Mesendoderm (in vitro differentiated cells): ENCODE results near the gene PRLH.

Experiments
- DNase-seq: peaks from one replicate; pipeline ENCODE4 v3.0.0; 2013
- H2AK5ac ChIP-seq: 2 replicates; pipeline ENCODE4 v1.6.1; 2013; ENCODE audit warnings: low read length, inconsistent platforms
- H2BK120ac ChIP-seq: 2 replicates; pipeline ENCODE4 v1.6.1; 2013; ENCODE audit warnings: low read depth, mild to moderate bottlenecking, low read length, moderate library complexity, mixed read lengths
- H2BK15ac ChIP-seq: replicated peaks from 2 replicates; pipeline ENCODE4 v1.6.1; 2013; ENCODE audit warnings: low read depth, mild to moderate bottlenecking, moderate library complexity
- H2BK5ac ChIP-seq: 2 replicates; pipeline ENCODE4 v1.6.1; 2013; ENCODE audit warnings: low read length, inconsistent platforms
- H3K18ac ChIP-seq: 2 replicates; pipeline ENCODE4 v1.6.1; 2013; ENCODE audit warnings: mild to moderate bottlenecking, low read length, mixed read lengths
- H3K23ac ChIP-seq: one replicate; pipeline ENCODE4 v1.6.1; 2013; ENCODE audit warnings: low read length
- H3K27ac ChIP-seq: 2 replicates; pipeline ENCODE4 v1.5.1; 2013; ENCODE audit warnings: low read depth, mild to moderate bottlenecking, inconsistent platforms, low read length, moderate library complexity
- H3K27me3 ChIP-seq: 2 replicates; pipeline ENCODE4 v1.6.1; 2013; ENCODE audit warnings: low read length, control low read depth, mild to moderate bottlenecking, inconsistent platforms; ENCODE audit not compliant: insufficient read depth, poor library complexity
- H3K36me3 ChIP-seq: 2 replicates; pipeline ENCODE4 v1.6.1; 2013; ENCODE audit warnings: low read length, inconsistent platforms; ENCODE audit not compliant: control insufficient read depth, insufficient read depth
- H3K4ac ChIP-seq: one replicate; pipeline ENCODE4 v1.6.1; 2013; ENCODE audit warnings: low read depth, mild to moderate bottlenecking, low read length, moderate library complexity
- H3K4me1 ChIP-seq: 2 replicates; pipeline ENCODE4 v1.6.1; 2013; ENCODE audit warnings: low read depth, low read length, inconsistent platforms; ENCODE audit not compliant: control insufficient read depth
- H3K4me2 ChIP-seq: 2 replicates; pipeline ENCODE4 v1.6.1; 2013; ENCODE audit warnings: low read length
- H3K4me3 ChIP-seq: 2 replicates; pipeline ENCODE4 v1.5.1; 2013; ENCODE audit warnings: mild to moderate bottlenecking, low read length
- H3K56ac ChIP-seq: one replicate; pipeline ENCODE4 v1.6.1; 2013; ENCODE audit warnings: low read length
- H3K79me1 ChIP-seq: 2 replicates; pipeline ENCODE4 v1.6.1; 2013; ENCODE audit warnings: low read length, inconsistent platforms
- H3K79me2 ChIP-seq: 2 replicates; pipeline ENCODE4 v1.6.1; 2013; ENCODE audit warnings: mild to moderate bottlenecking, low read length; ENCODE audit not compliant: control insufficient read depth, insufficient read depth
- H3K9ac ChIP-seq: 2 replicates; pipeline ENCODE4 v1.6.1; 2013; ENCODE audit warnings: low read length, inconsistent platforms
- H4K5ac ChIP-seq: one replicate; pipeline ENCODE4 v1.6.1; 2013; ENCODE audit warnings: low read length
- H4K8ac ChIP-seq: one replicate; pipeline ENCODE4 v1.6.1; 2013; ENCODE audit warnings: low read depth, mild to moderate bottlenecking, control low read depth, low read length, moderate library complexity
- WGBS: extraction: QIAGEN DNeasy Blood & Tissue Kit; methylation state at CpG from one replicate; pipeline ENCODE4 v1.1.7; 2013; ENCODE audit warnings: low lambda C conversion rate, missing lambda C conversion rate; ENCODE audit not compliant: insufficient coverage; ENCODE audit errors: extremely low coverage; 5-methylcytosine and 5-hydroxymethylcytosine counted together

Gene PRLH

DNA sequence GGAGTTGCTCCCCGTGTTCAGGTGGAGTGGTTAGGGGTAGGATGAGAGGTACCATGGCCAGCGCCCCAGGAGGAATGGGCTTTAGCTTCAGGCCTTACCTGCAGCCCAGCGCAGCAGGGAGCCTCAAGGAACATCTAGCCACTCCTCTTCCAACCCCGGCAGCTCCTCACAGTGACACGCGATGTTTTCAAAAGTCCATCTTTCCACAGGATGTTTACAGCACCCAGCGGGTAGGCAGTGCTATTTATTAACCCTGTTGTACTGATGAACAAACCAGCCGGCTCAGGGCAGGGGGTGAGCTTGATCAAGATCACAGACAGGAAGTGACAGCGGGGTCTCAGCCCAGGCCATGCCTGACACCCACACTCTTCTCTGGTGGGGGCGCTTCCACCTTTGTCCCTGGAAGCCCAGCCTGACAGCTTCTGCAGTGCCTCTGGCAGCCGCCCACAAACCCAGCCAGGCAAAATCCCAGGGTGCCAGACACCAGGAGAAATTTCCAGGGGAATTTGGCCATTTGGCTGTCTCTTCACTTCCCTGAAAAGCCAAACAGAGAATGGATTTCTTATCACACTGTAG is 18.4 kb upstream of the PRLH start:
- Histone ChIP-seq H2BK120ac (no peak overlapping the region), H4K5ac (no peak overlapping the region), H3K4ac (no peak overlapping the region), H3K4me2 (no peak overlapping the region), H2AK5ac (no peak overlapping the region), H3K27ac (no peak overlapping the region), H3K23ac (no peak overlapping the region), H3K36me3 (no peaks in the 10 kb centered on the region), H3K18ac (no peak overlapping the region), H2BK5ac (no peak overlapping the region), H3K9ac (no peak overlapping the region), H3K79me2 (no peaks in the 10 kb centered on the region), H4K8ac (no peak overlapping the region), H3K56ac (no peak overlapping the region), H3K79me1 (no peaks in the 10 kb centered on the region), H3K4me1 (peaks cover 6% of the 10 kb centered on the region), H3K27me3 (no peaks in the 10 kb centered on the region), H2BK15ac (no peak overlapping the region), H3K4me3 (no peak overlapping the region)
- WGBS: no CpG with 5 or more reads among the region's 11 CpGs
- peak; percentile 81 for DNase-seq

DNA sequence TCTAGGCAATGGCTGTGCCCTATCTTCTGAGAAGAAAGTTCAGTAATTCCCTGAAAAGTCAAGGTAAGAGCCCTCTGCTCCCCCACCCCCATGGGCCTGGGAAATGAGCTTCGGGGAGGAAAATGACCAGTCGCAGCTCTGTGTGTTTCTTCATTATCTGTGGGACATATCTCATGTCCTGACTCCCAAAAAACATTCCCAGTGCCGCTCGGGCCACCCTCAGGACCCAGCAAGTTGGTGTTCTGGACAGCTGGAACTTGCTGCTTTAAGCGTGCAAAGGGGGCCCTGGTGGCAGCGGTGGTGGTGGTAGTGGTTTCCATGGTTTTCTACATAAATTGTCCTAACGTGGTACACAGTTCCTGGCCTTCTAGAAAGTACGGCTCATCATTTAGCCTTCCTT is 17.2 kb upstream of the PRLH start:
- Histone ChIP-seq H3K36me3 (peaks cover 2% of the 10 kb centered on the region), H2BK5ac (peak overlapping the region; percentile 40), H2AK5ac (no peak overlapping the region), H3K4me1 (peaks cover 6% of the 10 kb centered on the region), H3K4me2 (no peak overlapping the region), H4K5ac (no peak overlapping the region), H2BK15ac (no peak overlapping the region), H3K9ac (no peak overlapping the region), H3K27me3 (no peaks in the 10 kb centered on the region), H3K79me1 (no peaks in the 10 kb centered on the region), H3K23ac (no peak overlapping the region), H3K4ac (no peak overlapping the region), H4K8ac (no peak overlapping the region), H3K27ac (no peak overlapping the region), H3K4me3 (no peak overlapping the region), H3K56ac (no peak overlapping the region), H3K18ac (no peak overlapping the region), H3K79me2 (no peaks in the 10 kb centered on the region), H2BK120ac (no peak overlapping the region)
- WGBS: no CpG with 5 or more reads among the region's 8 CpGs
- DNase-seq: no peak

GRCh38 chr2:237549643-237550415 is 16.5 kb upstream of the PRLH start:
- DNase-seq: no peak
- no peak overlapping the region for H4K5ac ChIP-seq
- H3K36me3 ChIP-seq: peaks cover 2% of the 10 kb centered on the region
- H3K4me1 ChIP-seq: peaks cover 6% of the 10 kb centered on the region
- H4K8ac ChIP-seq: no peak overlapping the region
- H3K27ac ChIP-seq: no peak overlapping the region
- no peak overlapping the region for H3K4me2 ChIP-seq
- no peaks in the 10 kb centered on the region for H3K79me2 ChIP-seq
- peak overlapping the region; percentile 40 for H2BK5ac ChIP-seq
- no peak overlapping the region for H2BK120ac ChIP-seq
- no peak overlapping the region for H3K4me3 ChIP-seq
- WGBS: no CpG with 5 or more reads among the region's 17 CpGs
- H3K9ac ChIP-seq: no peak overlapping the region
- no peak overlapping the region for H2BK15ac ChIP-seq
- no peak overlapping the region for H3K4ac ChIP-seq
- H2AK5ac ChIP-seq: no peak overlapping the region
- no peak overlapping the region for H3K56ac ChIP-seq
- no peak overlapping the region for H3K23ac ChIP-seq
- no peak overlapping the region for H3K18ac ChIP-seq
- no peaks in the 10 kb centered on the region for H3K27me3 ChIP-seq
- no peaks in the 10 kb centered on the region for H3K79me1 ChIP-seq

DNA sequence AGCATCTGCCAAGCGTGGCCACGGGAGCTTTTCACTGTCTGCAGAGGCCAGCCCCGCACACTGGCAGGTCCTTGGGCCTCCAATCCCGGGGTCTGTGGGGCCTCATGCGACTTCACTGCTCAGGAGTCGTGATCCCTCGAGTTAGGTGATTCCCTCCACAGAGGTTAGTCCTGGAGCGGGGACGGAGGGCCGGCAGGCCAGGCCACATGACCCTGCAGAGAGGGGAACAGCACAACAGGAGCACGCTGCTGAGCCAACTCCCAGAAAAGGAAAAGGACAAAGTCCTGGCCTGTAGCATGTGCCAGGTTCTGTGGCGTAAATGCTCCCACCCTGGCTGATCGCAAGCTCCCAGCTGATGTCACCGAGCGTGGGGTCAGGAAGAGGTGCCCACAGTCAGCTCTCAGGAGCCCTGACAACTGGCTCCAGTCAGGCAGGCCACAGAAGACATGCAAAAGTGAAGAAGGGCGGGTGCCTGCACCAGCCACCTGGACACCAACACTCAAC is 15.3 kb upstream of the PRLH start:
- H3K4me3 ChIP-seq: no peak overlapping the region
- no peak overlapping the region for H2BK15ac ChIP-seq
- no peak overlapping the region for H4K8ac ChIP-seq
- H2BK120ac ChIP-seq: no peak overlapping the region
- H3K79me1 ChIP-seq: no peaks in the 10 kb centered on the region
- no peak overlapping the region for H3K56ac ChIP-seq
- H3K4me1 ChIP-seq: peaks cover 6% of the 10 kb centered on the region
- no CpG with 5 or more reads among the region's 16 CpGs for WGBS
- H3K27me3 ChIP-seq: no peaks in the 10 kb centered on the region
- no peak for DNase-seq
- no peak overlapping the region for H3K18ac ChIP-seq
- no peak overlapping the region for H4K5ac ChIP-seq
- no peak overlapping the region for H3K27ac ChIP-seq
- H3K9ac ChIP-seq: no peak overlapping the region
- no peak overlapping the region for H2BK5ac ChIP-seq
- no peak overlapping the region for H2AK5ac ChIP-seq
- H3K4me2 ChIP-seq: no peak overlapping the region
- H3K4ac ChIP-seq: no peak overlapping the region
- no peak overlapping the region for H3K23ac ChIP-seq
- H3K36me3 ChIP-seq: peaks cover 2% of the 10 kb centered on the region
- H3K79me2 ChIP-seq: no peaks in the 10 kb centered on the region

GRCh38 chr2:237552908-237553307 is 13.5 kb upstream of the PRLH start:
- Histone ChIP-seq H4K8ac (no peak overlapping the region), H3K4me1 (no peaks in the 10 kb centered on the region), H3K23ac (no peak overlapping the region), H4K5ac (no peak overlapping the region), H2BK15ac (no peak overlapping the region), H3K18ac (no peak overlapping the region), H2BK5ac (no peak overlapping the region), H3K36me3 (peaks cover 2% of the 10 kb centered on the region), H3K4me3 (no peak overlapping the region), H3K79me1 (no peaks in the 10 kb centered on the region), H3K4ac (no peak overlapping the region), H3K9ac (no peak overlapping the region), H3K27me3 (no peaks in the 10 kb centered on the region), H2AK5ac (no peak overlapping the region), H3K4me2 (no peak overlapping the region), H3K56ac (no peak overlapping the region), H3K27ac (no peak overlapping the region), H2BK120ac (no peak overlapping the region), H3K79me2 (no peaks in the 10 kb centered on the region)
- WGBS: no CpG with 5 or more reads among the region's 6 CpGs
- DNase-seq: no peak
